GM23338 (cell line): ENCODE data around the gene CTF1.

Source experiments
- CTCF ChIP-seq, 2 experiments: fragments of 200-600 bp in 1 of 2; sonication (generic) in 1 of 2; conservative IDR thresholded peaks; 2 replicates each; pipeline versions ENCODE4 v1.5.1 to v1.6.1; 2016 to 2017; ENCODE audit warnings: antibody characterized with exemption in 2 of 2, low read depth in 2 of 2, mild to moderate bottlenecking in 2 of 2, moderate library complexity in 1 of 2
- TF ChIP-seq, protein P1 (sequence below): IDR thresholded peaks from one replicate; pipeline ENCODE4 v1.6.1; 2018; ENCODE audit warnings: antibody characterized with exemption; ENCODE audit not compliant: unreplicated experiment

DNA sequence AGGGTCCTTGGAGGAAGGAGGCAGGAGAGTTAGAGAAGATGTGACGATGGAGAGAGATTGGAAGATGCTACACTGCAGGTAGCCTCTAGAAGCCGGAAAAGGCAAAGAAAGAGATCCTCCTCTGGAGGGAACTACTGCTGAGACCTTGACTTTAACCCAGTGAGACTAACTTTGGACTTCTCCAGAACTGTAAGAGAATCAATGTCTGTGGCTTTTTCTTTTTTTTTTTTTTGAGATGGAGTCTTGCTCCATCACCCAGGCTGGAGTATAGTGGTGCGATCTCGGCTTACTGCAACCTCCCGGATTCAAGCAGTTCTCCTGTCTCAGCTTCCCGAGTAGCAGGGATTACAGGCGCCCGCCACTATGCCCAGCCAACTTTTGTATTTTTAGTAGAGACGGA lies 11.2 kb upstream of the CTF1 start:
- no peak for TF ChIP-seq CTCF (conservative IDR thresholded peaks at IDR 0.05; ENCODE audit: low read depth in 2 of 2)
- TF ChIP-seq, protein P1, sequence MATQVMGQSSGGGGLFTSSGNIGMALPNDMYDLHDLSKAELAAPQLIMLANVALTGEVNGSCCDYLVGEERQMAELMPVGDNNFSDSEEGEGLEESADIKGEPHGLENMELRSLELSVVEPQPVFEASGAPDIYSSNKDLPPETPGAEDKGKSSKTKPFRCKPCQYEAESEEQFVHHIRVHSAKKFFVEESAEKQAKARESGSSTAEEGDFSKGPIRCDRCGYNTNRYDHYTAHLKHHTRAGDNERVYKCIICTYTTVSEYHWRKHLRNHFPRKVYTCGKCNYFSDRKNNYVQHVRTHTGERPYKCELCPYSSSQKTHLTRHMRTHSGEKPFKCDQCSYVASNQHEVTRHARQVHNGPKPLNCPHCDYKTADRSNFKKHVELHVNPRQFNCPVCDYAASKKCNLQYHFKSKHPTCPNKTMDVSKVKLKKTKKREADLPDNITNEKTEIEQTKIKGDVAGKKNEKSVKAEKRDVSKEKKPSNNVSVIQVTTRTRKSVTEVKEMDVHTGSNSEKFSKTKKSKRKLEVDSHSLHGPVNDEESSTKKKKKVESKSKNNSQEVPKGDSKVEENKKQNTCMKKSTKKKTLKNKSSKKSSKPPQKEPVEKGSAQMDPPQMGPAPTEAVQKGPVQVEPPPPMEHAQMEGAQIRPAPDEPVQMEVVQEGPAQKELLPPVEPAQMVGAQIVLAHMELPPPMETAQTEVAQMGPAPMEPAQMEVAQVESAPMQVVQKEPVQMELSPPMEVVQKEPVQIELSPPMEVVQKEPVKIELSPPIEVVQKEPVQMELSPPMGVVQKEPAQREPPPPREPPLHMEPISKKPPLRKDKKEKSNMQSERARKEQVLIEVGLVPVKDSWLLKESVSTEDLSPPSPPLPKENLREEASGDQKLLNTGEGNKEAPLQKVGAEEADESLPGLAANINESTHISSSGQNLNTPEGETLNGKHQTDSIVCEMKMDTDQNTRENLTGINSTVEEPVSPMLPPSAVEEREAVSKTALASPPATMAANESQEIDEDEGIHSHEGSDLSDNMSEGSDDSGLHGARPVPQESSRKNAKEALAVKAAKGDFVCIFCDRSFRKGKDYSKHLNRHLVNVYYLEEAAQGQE: no peak
